HG02943 (cell line): ENCODE data around the gene HCAR1.
A peak's percentile ranks its signal among the peaks of the same experiment; 100 is the strongest.
"Not testable (repeated sequence)": the region's sequence is repeated elsewhere in the genome, so short reads cannot be mapped to it uniquely, and the experiment has no call there.

Experiments used
- ATAC-seq: cut with Tn5 transposase; IDR thresholded peaks from one replicate; pipeline ENCODE4 v1.9.1; 2021; ENCODE audit warnings: mild to moderate bottlenecking, low read depth, moderate library complexity; ENCODE audit not compliant: unreplicated experiment

Gene HCAR1, protein sequence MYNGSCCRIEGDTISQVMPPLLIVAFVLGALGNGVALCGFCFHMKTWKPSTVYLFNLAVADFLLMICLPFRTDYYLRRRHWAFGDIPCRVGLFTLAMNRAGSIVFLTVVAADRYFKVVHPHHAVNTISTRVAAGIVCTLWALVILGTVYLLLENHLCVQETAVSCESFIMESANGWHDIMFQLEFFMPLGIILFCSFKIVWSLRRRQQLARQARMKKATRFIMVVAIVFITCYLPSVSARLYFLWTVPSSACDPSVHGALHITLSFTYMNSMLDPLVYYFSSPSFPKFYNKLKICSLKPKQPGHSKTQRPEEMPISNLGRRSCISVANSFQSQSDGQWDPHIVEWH

DNA sequence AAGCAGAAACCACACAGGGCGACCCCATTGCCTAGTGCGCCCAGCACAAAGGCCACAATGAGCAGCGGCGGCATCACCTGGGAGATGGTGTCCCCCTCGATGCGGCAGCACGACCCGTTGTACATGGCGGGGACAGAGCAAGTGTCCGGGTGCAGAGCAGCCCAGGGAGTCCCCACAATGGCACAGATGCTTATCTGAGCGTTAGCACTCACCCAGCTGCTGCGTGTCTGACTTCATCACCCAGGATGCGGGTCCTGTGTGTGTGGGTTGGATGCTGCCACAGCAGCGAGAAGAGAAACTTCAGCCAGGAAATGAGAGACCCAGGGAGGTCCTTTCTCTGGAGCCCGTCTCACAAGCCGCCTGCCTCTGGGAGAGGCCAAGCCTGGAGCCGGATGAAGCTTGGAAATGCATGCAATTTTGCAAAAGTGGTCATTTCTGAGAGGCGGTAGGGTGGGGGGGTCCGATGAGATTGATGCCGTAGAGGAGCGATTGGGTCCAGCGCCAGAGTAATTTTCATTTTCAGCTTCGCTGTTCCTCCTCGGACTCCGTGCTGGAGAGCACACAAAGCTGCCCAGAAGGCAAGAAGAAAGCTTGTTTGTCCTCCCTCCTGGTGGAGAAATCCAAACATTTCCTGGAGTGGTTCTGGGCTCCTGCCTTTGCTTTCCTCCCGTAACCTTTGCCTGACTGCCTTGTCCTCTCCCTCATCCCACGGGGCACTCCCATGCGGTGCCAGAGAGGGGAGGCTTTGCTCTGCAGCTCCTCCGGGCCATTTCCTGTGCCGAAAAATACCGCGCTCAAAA is at the start of gene HCAR1:
HCAR1 (minus strand) TSS at position 630 of the 800 bp plus-strand sequence; CDS start at position 125, 505 bp downstream.
- no peak for ATAC-seq

DNA sequence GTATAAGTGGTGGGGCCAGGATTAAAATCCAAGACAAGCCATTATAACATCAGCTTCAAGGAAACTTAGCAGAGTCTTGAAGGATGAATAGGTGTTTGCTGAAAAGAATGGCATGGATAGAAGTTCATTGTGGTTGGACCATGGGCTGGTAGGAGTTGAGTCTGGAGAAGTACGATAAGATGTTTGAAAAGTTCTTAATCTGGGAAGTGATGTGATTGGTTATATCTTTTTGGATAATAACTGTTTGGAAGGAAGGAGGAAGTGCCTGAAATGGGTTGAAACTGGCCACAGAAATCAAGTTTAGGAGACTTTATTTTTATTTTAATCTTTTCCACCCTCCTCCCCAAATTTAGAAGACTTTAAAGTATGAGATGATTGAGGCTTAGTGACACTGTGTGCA is 26.9 kb upstream of the HCAR1 start:
- no peak for ATAC-seq

DNA sequence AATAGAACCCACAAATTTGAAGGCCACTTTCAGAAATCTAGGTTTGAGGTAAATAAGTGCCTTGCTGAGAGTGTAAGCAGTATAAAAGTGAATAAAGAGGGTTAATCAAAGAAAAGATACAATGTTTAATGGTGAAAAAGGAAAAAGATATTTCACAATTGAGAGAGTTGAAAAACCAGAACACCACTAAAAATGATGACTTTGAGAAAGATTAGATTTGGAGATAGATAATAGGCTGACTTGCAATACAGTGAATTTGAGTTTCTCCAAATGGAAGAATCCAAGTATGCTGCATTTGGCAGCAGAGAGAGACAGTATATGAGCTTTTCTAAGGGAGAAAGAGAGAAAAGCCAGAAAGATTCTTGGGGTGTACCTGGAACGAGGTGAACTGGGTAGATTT is 24.1 kb upstream of the HCAR1 start:
- no peak for ATAC-seq

DNA sequence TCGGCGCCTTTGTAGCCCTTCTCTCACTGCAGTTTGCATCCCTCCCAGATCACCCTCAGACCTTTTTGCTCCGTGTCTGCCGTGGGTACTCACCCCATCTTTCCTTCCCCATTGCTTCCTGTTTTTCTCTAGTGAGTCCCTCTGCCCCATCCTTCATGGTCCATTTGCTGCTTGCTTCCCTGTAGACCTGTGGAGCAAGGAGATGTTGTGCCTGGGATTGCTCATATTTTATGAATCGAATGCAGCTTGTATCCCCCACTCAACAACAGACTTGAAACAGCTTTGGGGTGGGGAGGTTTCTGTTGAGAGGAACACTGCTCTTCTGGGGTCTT is 22.6 kb upstream of the HCAR1 start:
- no peak for ATAC-seq

DNA sequence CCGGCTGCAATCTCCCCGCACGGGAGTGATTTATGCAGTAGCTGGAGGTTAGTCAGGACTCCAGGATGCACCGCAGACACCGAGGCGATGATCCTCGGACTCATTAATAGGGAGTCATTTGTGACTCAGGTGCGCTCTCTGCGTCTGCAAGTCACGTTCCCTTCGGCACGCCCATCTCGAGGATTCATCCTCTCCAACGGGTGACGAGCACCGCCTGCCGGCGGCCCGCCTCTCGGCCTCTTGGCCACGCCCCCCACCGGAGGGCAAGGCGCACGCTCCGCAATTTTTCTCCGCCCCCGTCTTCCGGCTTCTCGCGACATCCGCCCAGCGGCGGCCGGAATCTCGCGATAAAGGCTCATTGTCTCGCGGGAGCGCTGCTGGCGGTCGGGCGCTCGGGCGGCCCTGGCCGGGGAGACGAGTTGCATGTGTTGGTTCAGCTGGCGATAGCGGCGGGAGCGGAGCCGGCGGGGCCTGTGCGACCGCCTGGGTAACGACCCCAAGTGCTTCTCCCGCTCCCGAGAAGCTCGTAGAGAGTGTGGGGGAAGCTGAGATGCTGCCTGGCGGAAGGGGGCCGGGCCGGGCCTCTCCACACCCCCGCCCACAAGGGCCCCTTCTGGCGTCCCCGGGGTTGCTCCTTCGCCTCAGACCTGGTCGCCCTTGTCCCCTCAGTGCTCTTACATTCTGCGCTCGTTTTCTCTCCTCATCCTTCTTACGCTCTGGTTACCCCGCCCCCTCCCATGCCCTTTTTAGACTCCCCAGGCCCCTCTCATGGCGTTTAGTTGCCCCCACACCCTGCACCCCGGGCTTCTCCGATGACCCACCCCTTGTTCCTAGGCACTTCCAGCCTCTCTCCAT is 22.0 kb upstream of the HCAR1 start, which contains the start of gene DENR:
DENR (plus strand) TSS at position 361 of the 855 bp plus-strand sequence. CDS start 878 bp downstream, outside the sequence.
- ATAC-seq = peak; percentile 90

DNA sequence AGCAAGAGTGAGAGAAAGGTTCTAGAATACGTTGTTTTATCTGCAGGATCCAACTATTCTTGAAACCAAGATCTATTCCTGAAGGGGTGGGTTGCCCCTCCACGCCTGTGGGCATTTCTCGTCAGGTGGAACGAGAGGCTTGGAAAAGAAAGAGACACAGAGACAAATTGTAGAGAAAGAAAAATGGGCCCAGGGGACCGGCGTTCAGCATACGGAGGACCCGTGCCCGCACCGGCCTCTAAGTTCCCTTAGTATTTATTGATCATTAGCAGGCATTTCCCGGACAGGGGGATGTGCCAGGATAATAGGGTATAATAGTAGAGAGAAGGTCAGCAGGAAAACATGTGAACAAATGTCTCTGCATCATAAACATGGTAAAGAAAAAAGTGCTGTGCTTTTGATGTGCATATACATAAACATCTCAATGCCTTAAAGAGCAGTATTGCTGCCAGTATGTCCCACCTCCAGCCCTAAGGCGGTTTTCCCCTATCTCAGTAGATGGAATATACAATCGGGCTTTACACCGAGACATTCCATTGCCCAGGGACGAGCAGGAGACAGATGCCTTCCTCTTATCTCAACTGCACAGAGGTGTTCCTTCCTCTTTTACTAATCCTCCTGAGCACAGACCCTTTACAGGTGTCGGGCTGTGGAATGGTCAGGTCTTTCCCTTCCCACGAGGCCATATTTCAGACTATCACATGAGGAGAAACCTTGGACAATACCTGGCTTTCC is 20.3 kb upstream of the HCAR1 start:
- ATAC-seq = not testable (repeated sequence)

DNA sequence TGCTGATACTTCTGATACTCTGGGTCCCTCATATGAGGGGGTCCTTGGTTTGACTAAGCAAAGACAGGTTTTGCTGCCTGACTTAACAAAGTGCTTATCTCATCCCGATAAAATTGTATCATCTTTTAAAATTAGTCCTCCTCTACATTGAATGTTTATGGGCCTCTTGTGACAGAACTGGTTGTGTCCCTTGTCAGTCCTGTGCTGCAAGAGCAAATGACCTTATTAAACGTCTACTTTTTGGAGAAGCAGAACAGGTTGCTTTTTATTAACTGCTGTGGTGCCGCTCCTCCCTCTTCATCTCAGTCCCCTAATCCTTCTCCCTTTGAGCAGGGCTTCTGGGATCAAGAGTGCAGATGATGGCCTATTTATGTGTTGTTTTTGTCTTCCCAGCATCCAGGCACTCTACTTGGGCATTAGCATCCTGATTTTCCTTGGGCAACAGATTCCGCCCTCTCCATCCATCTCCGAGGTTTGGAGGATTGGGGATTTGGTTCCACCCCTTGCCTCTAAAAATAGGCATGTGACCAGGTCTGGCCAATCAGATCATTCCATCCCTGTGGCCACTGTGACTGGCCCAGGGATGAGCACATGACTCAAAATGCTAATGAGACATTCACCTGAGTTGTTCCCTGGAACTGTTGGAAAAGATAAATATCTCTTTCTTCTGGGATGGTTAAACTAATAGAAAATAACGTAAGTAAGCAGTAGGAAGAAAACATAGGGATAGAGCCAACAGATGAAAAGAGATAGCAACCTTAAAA is 19.1 kb upstream of the HCAR1 start:
- ATAC-seq = no peak

DNA sequence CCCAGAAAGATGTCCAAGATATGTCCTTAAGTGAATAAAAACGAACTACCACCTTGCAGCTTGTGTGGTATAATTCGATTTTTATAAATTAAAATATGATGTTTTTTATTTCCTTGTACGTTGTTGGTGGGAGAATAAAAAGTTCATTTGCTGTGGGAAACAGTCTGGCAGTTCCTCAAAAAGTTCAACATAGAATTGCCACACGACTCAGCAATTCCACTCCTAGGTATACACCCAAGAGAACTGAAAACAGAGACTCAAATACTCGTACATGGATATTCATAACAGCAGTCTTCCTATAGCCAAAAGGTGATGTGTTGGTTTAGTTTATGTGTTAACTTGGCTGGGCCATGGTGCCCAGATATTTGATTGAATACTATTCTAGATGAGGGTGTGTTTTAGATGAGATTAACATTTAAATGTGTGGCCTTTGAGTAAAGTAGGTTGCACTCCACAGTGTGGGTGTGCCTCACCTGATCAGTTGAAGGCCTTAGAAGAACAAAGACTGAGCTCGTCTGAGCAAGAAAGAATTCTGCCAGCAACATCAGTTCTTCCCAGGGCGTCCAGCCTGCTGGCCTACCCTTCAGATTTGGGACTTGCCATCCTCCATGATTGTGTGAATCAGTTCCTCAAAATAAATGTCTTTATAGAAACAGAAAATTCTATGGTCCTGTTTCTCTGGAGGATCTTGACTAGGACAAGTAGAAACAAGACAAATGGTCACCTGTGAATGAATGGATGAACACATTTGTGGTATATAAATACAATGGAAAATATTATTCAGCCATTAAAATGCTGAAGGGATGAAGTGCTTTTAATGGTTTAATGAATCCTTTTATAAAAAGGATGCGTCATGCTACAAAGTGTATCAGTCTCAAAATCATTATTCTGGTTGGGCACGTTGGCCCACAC is 16.8 kb upstream of the HCAR1 start:
- no peak for ATAC-seq

DNA sequence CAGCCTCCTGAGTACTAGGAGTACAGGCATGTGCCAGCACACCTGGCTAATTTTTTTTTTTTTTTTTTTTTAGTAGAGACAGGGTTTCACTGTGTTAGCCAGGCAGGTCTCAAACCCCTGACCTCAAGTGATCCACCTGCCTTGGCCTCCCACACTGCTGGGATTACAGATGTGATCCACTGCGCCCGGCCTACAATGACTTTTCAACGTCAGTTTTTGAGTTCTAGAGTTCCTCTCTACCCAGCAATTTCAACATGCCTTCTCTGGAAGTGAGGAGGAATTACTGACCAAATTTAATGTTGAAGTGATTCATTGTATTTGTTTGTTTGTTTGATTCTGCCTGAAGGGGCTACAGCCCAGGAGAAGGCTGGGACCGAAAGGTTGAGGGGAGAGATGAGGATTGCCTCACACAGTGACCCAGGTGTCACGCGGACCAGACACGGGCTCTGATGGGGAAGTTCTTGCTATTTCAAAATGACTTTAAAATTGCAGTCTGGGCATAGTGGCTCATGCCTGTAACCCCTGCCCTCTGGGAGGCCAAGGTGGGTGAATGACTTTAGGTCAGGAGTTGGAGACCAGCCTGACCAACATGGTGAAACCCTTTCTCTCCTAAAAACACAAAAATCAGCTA is 13.4 kb upstream of the HCAR1 start:
- no peak for ATAC-seq

DNA sequence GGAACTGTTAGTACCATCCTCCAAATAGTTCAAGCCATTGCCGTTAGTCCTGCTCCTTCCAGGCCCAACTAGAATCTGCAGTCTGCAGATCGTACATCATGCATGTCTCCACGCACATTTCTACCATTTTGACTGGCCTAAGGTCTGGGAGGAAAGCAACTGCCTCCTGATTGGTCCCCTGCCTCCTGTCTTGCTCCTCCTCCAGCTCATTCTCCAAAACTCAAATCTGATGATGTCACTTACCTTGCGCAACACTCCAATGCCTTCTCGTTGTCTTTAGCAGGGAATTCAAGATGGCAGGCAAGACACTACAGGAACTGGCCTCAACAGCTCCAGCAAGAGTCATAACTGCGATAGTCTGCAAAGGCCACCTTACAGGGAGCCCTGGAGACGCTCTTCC is 9.7 kb upstream of the HCAR1 start:
- no peak for ATAC-seq

DNA sequence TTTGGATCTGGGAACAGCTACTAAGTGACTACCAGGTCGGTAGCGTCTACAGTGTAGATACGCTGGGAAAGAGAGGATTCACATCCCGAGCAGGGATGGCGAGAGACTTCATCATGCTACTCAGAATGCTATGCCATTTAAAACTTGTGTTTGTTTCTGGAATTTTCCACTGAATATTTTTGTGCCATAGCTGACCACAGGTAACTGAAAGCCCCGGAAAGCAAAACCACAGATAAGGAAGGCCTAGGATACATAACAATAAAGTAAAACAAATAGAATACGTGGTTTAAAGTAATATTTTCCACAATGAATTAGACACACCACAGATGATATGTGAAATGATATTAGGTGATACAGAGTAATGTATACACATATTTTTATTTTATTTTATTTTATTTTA is 7.9 kb upstream of the HCAR1 start:
- no peak for ATAC-seq

DNA sequence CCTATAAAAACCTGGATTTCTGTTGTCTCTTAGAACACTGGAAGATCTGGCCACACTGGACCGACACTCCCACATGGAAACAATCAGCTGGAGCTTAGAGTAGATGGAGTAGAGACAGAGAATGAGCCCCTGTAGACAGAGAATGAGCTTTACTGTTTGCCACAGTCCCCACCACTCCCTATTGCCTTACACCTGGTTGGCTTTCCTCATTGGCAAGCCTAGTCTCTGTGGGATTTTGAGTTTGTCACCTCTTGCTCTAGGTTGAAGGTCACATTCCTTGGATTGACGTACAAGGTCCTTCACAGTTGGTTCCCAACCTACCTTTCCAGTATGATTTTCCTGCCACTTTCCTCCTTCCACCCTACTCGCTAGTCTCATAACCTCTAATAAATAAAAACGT is 2.0 kb upstream of the HCAR1 start:
- ATAC-seq = no peak

DNA sequence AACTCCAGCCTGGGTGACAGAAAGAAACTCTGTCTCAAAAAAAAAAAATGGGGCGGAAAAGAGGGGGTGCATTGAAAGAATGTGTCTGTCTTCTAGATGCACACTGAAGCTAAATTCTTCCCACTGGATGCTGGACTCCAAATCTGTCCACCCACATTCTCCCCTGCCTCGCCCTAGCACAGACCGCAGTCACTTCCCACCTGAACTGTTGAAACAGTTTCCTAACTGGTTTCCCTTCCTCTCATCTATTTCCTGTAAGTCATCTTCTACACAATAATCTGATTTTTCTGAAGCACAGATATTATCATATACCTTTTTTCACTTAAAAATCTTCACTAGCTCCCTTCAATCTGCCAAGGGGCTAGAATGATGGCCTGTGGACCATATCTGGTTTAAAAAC is 1.5 kb upstream of the HCAR1 start:
- ATAC-seq = no peak

DNA sequence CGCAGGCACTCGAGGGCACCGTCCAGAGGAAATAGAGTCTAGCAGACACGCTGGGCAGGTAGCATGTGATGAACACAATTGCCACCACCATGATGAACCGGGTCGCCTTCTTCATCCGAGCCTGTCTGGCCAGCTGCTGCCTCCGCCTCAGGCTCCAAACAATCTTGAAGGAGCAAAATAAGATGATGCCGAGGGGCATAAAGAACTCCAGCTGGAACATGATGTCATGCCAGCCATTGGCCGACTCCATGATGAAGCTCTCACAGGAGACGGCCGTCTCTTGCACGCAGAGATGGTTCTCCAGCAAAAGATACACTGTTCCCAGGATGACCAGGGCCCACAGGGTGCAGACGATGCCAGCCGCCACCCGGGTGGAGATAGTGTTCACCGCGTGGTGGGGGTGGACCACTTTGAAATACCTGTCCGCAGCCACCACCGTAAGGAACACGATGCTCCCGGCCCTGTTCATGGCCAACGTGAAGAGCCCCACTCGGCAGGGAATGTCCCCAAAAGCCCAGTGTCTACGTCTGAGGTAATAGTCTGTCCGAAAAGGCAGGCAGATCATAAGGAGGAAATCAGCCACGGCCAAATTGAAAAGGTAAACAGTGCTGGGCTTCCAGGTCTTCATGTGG is 945 bp downstream of the HCAR1 start:
- ATAC-seq = no peak

DNA sequence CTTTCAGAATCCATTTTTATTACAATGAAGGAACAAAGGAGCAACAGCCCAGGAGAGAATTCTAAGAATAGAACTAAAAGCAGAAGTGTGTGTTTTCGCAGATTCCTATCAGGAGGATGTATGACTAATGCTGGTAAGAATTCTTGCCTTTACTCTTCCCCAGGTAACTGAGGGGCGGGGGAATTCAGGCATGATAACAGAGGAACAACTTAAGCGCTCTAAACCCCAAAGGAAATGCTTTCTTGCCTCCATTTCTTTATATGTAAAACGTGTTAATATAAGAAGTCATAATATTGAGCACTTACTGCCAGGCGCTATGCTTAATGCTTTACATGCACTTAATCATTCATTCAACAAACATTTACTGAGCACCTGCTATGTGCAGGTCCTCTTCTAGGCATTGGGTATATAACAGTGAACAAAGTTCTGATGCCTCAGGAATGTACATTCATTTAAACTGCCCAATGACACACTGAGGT is 4.5 kb downstream of the HCAR1 start:
- ATAC-seq = no peak

DNA sequence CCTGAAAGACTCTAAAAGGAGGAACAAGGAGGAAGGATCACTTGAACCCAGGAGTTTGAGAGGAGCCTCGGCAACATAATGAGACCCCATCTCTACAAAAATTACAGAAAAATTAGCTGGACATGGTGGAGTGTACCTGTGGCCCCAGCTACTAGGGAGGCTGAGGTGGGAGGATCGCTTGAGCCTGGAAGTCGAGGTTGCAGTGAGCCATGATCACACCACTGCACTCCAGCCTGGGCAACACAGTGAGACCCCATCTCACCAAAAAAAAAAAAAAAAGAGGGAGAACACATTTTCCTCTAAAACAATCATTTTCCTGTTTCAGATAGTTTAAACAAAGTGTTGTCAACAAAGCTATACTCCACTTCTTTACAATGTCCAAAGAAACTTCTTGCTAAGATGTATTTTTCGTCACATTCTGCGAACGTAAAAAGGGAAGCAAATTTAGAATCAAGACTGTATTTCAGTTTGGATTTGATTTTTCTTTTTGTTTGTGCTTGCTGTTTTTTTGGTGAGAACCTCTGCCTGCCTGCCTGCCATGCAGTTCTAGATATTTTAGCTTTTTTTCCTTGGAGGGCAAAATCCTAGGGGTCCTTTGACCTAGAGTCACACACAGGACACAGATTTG is 5.1 kb downstream of the HCAR1 start:
- ATAC-seq = no peak

DNA sequence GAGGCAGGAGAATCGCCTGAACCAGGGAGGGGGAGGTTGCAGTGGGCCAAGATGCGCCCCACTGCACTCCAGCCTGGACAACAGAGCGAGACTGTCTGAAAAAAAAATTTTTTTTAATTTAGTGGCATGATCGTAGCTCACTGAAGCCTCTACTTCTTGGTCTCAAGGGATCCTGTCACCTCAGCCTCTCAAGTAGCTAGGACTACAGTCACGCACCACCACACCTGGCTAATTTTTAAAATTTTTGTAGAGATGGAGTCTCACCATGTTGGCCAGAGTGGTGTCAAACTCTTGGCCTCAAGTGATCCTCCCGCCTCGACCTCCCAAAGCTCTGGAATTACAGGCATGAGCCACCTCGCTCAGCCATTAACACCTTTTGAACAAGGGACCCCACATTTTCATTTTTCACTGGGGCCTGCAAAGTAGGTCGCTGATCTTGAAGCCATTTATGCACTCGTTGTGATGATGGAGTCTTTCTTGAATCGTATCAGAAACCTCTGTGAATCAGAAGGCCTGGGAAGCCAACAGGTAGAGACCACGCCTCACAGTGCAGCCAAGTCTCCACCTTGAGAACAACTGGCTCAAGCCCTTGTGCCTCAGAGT is 5.9 kb downstream of the HCAR1 start:
- no peak for ATAC-seq
